Activated CD4-positive, alpha-beta T cell treated with anti-CD3 and anti-CD28 coated beads for 1 hour (primary cell): Measurements from ENCODE around the gene GPR176.
"Not testable (repeated sequence)": the region's sequence is repeated elsewhere in the genome, so short reads cannot be mapped to it uniquely, and the experiment has no call there.

Source experiments
- DNase-seq: peaks from one replicate; pipeline ENCODE4 v3.0.0-alpha.2; 2020

The GPR176 gene

DNA sequence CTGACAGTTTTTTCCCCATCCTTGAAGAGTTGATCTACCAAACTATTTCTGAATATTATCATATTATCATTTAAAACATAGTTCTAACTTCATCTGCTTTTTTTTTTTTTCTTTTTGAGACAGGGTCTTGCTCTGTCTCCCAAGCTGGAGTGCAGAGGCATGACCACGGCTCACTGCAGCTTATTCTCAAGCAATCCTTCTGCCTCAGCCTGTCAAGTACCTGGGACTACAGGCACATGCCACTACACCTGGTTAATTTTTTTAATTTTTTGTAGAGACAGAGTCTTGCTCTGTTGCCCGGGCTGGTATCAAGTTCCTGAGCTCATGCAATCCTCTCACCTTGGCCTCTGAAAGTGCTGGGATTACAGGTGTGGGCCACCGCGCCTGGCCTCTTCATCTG, 15.2 kb upstream of the GPR176 start:
- no peak for DNase-seq

DNA sequence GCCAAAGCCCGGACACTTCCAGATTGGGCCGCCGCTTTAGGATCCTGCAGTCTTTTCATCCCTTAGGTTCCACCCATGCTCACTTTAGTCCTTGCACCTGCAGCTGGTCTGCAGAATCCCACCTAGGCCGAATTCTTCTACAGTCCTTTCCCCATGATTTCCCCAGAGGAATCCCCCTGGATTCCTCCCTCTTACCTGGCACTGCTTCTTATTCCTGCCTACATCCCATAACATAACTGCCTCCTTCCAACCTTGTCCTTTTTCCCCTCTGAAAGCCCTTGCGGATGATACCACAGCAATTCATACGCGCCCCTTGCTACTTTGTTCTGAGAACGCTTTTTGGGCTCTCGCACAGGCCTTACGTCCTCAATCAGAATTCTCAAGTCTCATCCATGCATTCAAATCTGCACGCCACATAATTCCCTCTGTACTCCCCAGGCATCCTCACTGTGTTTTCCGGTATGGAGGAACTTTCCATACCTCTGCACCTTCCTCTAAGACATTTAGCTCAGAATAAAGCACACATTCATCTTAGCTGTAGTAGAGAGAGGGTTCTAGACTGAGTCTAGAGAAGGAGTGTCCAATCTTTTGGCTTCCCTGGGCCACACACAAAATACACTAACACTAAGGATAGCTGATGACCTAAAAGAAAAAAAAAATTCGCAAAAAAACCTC, 14.5 kb upstream of the GPR176 start:
- no peak for DNase-seq

DNA sequence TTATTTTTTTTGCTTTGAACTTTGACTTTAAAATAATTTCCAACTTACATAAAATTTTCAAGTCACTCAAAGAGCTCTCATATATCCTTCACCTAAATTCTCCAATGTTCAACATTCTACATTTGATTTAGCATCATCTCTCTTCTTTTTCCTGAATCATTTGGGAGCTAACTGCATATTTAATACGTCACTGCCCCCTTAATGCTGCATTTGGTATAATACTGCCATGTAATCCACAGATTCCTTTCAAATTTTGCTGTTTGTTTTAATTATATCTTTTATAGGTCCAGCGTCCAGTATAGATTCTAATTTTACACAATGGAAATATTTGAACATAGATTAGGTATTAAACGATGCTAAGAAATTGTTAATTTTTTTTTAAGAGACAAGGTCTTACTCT, 11.5 kb upstream of the GPR176 start:
- no peak for DNase-seq

DNA sequence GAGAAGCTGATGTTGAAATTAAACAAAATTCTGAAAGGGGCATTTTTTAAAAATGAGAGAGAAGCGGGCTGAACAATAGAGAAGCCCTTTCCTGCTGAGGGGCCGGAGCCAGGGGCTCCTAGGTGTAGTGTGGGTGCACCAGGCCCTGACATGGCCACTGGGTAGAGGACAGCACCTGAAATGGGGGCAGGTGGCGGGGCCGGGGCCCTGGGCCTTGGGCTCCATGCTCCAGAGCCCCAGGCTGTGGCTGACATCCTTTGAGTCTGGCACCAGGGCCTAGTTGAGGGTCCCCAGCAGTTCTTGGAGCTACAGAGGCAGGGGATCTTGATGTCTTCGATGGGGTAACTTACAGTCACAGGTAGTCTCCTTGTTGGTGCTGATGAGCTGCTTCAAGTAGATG, 6.5 kb upstream of the GPR176 start:
- DNase-seq, result no peak

DNA sequence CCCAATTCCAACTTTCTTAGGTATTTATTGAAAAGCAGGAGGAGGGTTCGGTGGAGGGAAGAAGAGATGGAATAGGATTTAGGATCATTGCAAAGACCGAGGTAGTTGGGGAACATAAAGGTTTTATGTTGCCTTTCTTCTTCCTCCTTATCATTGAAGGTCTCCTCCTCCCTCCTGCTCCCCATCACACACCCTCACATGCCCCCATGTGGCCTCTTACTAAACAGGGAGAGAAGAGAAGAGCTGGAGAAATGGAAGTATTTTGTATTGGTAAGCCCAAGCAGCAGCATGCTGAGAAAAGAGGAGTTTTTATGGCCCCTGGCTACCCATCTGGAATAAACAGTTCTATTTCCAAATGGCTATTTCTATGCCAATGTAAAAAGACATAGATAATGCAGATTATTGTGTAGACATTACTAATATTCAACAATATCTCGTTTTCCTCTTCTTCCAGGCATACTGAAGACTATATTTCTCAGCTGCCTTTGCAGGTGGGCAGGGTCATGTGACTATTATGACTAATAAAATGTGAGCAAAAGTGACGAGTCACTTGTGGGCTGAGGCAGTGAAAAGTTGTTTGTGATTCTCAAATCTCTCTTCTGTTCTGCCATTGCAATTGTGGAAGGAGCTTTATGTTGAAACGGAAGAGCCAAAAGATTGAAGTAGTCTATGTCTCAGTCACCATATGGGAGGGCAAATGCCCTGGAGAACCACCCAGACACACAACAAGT, 5.2 kb upstream of the GPR176 start:
- DNase-seq, result no peak

DNA sequence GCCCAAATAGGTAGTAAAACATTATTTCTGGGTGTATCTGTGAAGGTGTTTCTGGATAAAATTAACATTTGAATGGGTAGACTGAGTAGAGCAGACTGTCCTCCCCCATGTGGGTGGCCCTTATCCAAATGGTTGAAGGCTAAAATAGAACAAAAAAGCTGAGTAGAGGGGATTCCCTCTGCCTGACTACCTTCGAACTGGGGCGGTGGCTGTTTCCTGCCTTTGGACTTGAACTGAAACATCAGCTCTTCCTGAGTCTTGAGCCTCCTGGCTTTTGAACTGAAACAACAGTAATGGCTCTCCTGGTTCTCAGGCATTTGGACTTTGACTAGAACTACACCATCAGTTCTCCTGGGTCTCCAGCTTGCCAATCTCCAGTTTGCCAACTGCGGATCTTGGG, 4.4 kb upstream of the GPR176 start:
- no peak for DNase-seq

DNA sequence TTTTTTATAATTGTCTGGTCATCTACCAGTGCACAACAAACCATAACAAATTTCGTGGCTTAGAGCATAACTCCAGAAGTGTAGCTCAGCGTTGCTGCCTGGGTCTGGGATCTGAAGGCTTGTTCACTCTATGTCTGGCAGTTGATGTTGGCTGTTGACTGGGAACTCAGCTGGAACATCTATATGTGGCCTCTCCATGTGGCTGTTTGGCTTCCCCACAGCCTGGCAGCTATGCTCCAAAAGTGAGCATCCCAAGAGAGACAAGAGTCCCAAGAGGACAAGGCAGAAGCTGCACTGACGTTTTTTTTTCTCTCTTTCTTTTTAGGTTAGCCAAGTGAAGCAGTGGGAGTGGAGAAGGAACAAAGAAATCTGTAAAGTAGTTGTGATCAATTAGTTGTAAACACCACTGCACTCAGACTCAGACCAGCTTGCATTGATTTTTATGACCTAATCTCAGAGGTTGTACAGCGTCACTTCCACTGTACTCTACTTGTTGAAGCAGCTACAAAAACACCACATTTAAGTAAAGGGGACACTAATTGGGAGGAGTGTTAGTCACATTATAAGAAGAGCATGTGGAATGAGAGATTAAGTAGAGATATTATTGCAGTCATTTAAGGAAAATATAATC, 2.5 kb upstream of the GPR176 start:
- no peak for DNase-seq

DNA sequence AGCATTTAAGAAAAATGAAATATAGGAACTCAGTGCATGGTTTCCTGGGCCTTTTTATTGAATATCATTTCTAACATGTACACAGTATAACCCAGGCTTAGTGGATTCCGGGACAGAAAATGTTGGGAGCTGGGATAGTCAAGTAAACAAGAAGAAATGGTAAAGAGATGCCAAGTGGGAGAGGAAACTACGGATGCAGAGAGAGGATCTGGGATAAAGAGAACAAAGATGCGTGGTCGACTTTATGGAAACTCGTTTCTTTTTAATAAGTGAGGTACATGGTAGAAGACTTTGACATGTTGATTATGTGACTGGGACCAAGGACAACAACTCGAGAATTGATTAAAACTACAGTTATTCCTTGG, 1.2 kb upstream of the GPR176 start:
- no peak for DNase-seq

DNA sequence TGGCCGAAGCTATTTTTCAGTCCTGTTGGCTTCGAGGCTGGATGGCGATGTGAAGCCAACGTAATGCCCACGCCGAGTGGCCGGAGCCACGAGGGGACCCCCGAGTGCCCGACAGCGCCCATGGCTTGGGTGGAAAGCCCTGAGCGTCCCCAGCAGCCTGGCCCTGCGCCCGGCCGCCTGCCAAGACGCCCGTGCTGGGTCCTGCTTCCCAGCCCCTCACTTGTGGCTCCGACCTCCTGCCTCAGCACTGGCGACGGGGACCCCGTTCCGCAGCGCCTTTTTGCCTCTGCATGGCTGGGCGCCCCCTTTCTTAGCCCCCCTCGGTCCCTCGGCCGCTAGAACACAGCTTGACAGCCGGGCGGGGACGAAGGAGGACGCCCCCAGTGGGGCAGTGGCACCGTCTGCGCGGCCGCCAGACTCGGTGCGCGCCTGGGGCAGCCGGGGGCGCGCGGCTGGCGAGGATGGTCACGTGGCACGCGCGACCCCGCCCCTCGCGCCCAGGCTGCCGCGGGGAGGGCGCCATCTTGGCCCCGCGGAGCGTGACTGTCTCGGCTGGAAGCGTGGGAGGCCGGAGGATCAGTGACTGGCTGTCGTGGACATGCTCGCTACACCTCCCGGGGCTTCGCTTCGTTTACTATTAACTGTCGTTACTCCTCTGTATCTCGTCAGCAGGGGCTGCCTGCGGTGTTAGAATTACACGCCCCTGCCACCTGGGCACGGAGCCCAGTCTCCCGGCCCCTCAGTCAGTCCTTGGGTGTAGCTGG, 626 bp upstream of the GPR176 start:
- DNase-seq, result peak; percentile 71

DNA sequence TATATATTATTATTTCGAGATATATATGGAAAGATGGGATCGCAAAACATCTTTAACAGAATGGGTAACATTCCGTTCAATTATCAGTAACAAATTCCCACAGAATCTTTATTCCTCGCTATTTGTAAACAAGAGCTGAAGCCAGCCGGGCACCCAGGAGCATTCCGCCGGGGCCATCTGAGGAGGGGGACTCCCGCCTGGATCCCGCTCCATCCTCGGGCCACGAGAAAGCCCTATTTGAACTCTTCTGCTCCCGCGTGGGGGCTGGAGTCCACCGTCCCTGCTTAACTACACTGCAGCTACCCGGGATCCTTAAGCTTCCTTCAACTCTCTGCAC, 687 bp downstream of the GPR176 start:
- no peak for DNase-seq

DNA sequence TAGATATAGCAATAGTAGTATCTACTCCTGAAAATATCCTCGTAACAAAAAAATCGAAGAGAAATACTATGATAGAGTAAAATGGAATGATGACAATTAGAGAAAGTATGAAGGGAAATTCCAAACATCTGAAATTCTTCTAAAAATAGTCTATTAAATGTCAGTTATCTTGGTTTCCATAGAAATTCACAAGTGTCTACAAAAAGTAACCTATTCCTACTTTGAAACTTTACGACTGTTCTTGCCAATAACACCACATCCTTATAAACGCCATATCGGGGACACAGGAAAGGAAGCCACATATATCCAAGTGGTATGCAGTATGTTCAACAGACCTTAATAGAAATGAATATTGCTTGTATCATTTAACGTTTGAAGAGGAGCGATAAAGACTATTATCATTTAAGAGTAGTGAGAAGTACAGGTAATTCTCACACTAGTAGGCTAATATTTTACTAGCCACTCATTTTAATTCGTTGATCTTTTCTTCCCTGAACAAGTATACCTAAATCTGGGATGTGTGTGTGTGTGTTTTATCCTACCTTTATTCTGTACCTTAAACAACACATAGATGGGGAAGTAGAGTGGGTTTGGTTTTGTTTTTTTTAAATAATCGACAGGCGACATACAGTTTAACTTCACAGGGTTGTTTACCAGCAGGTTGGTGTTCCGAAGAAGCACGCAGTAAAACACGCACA, 1.2 kb downstream of the GPR176 start:
- DNase-seq, result no peak

DNA sequence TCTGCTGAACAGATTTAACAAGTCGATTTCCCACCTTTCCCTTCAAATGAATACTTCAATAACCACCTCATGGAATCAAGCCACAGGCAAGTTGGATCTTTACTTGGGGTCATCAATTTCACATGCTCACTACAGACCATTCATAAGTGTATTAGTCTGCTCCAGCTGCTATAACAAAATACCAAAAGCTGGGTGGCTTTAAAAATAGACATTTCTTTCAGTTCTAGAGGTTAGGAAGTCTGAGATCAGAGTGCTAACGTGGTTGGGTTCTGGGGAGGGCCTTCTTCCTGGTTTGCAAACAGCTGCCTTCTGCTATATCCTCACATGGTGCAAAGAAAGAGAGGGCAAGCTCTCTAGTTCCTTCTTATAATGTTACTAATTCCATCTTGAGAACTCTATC, 5.1 kb downstream of the GPR176 start:
- no peak for DNase-seq

DNA sequence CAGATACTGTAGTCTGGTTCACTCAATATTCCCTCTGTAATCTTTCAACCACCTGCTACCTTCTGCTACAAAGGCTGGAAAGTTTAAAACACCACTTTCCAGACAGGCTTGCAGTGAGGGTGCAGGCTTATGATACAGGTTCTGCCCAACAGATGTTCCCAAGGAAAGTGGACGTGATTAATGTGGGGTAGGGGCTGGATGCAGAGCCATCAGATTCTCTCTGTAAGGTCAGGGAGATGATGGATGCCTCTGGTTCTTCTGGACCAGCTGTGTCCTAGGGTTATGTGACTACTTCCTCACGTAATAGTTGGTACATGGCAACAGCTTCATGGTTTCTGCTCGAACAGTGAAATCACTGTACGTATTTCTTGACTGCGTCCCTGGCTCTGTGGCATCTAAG, 11.1 kb downstream of the GPR176 start:
- no peak for DNase-seq

DNA sequence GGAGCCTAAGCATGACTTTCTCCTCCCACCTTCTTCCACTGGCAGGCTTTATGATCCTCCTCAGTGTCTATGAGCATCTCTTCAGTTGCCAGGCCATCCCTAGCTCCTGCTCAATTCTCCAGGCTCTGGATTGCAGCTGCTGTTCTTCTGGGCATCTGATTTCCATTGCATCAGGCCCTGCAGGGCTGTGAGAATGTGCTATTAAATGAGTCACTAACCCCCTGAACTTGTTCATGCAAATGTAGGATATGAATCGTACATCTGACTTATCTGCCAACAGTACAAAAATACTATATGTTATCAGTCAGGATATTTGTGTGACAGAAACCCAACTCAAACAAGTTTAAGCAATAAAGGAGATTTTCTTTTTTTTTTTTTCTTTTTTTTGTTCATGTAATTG, 11.9 kb downstream of the GPR176 start:
- no peak for DNase-seq

DNA sequence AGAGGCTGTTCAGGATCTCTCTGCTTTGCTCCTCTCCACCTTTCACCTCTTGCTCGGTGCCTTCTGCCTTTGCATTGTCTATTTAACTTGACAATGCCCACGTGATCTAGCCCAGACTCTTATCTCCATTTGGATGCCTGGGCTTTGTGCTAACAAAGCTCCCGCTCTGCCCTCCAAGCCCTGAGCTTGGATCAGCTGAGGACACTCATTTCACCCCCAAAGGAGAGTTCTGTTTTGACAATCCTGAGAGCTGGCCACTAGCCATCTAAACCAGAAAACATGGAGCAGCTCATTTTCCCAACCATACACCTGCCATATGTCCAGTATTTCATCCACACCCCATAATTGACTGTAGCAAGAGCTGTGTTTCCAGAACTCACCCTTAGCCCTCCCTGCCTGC, 12.8 kb downstream of the GPR176 start:
- no peak for DNase-seq

DNA sequence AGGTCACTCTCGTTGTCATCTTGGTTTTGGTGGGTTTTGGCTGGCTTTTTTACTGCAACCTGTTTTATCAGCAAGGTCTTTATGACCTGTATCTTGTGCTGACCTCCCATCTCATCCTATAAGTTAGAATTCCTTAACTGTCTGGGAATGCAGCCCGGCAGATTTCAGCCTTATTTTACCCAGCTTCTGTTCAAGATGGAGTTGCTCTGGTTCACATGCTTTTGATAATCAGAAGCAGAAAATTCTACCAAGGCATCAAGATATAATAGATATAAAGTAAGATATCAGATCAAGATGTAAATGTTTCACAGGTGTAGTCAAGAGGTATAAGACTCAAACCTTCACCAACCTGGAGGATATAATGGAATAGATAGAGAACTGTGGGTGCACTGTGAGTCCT, 16.0 kb downstream of the GPR176 start:
- no peak for DNase-seq

DNA sequence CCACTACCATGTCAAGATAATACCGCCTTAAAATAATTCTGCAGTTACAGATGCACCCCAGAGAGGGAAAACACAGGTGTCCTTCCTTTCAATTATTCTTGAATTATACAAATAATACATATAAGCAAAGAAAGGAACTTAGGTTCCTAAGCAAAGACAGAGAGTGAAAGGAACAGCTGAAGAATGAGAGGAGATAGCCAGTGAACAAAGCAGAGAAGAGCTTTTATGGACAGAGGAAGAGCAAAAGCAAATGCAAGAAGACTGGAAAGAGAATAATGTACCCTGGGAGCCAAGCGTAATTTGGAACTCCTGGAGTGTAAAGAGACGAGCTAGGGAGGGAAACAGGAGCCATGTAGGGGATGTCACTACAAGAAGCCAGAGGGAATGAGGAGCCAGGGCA, 21.7 kb downstream of the GPR176 start:
- no peak for DNase-seq

DNA sequence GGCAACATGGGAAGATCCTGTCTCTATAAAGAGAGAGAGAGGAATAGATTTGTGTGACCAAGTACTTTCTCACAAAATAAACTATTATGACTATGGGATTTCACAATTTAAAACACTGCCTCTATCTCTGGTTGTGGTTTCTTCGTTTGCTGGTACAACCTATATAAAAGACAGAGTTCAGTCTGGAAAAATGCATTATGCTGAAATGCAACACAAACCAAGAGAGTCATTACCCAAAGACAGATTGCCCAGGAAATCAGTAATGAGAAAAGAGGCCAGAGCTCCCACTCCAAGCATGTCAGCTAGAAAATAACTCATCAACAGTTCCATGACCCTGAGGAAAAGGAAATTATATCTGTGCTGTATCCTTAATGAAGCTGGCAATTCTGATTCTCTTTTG, 23.2 kb downstream of the GPR176 start:
- no peak for DNase-seq

DNA sequence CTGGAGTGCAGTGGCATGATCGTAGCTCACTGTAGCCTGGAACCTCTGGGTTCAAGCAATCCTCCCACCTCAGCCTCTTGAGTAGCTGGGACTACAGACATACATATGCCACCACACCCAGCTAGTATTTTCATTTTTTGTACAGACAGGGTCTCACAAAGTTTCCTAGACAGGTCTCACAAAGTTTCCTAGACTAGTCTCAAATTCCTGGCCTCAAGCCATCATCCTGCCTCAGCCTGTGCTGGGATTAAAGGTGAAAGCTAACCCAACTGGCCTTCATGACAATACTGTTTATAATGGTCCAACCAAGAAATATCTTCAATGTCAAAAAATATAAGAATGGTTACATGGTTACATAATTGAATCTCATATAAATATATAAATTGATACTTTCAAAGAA, 24.0 kb downstream of the GPR176 start:
- no peak for DNase-seq

DNA sequence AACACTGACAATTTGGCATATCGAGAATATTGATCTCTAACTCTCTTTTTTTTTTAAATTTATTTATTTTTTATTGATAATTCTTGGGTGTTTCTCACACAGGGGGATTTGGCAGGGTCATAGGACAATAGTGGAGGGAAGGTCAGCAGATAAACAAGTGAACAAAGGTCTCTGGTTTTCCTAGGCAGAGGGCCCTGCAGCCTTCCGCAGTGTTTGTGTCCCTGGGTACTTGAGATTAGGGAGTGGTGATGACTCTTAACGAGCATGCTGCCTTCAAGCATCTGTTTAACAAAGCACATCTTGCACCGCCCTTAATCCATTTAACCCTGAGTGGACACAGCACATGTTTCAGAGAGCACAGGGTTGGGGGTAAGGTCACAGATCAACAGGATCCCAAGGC, 27.0 kb downstream of the GPR176 start:
- DNase-seq, result not testable (repeated sequence)

DNA sequence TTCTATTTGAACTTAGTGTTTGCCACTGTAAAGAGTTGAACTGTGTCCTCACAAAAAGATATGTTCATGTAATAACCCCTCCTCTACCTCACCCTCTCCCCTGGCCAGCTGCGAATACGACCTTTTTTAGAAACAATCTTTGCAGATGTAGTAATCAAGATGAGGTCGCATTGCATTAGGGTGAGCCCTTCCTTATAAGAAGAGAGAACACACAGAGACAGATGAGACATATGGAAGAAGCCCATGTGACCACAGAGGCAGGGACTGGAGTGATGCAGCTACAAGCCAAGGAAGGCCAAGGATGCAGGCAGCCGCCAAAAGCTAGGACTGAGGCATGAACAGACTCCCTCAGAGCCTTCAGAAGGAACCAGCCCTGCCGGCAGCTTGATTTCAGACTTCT, 27.6 kb downstream of the GPR176 start:
- DNase-seq, result no peak

DNA sequence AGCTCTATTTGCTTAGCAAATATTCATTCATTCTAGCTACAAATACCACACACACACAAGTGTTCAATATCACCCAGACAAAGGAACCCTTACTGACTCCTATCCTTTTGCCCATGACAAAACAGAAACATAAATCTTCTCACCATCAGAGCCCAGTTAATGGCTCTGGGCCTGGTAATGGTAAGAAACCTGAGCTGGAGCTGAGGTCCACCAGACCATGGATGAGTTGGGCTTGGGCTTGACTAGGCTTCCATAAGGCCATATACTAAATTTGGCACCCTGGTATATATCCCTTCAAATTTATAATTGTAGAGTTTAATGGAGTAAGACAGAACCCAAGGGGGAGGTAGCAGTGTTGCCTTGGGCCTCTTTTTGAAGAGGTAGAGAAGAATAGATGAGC, 29.4 kb downstream of the GPR176 start:
- no peak for DNase-seq

DNA sequence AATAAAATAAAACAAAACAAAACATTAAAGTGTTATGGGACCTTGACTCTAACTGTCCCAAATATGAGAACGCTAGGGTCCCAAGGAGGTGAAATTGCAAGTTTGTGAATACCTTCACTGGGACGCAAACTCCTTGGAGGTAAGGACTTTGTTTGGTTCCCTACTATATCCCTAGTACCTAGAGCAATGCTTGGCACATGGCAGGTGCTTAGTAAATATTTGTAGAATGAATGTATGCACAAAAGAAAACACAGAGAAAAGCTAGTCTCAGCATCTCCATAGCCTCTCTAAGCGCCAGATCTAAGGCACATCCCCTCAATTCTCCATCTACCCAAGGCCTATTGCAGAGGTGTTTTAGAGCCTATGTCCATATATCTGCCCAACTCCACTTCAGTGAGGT, 30.5 kb downstream of the GPR176 start:
- no peak for DNase-seq
